Femur (tissue), 1 donor: Measurements from ENCODE around the gene PREB.
"Not testable (repeated sequence)": the region's sequence is repeated elsewhere in the genome, so short reads cannot be mapped to it uniquely, and the experiment has no call there.

Experiments
- DNase-seq: peaks from one replicate; pipeline ENCODE4 v3.0.0-alpha.2; 2017

Gene PREB

DNA sequence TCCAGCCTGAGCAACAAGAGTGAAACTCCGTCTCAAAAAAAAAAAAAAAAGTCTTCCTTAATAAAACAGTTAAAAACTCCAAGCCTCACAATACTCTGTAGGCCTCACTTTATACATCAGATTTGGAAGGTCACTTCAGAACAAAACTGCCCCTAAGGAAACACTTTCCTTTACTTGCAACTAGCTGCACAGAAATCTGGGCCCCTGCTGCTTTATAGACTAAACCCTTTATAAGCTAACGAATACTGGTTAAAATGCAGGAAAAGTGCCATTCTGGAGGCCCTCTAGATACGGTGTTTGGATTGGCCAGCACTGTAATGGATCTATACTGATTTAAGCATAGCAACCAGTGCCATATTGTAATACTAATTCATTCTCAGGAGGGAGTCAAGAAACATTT, 9.3 kb downstream of the PREB start:
- no peak for DNase-seq

- DNase-seq, result peak; percentile 49
Measured at GRCh38 chr2:27123302-27124150, 10.9 kb downstream of the PREB start, which contains the start of gene ABHD1. ABHD1 (plus strand) TSS chr2:27123815; CDS start chr2:27123949, 134 bp downstream.

- no peak for DNase-seq
Measured at GRCh38 chr2:27122791-27123190, 11.6 kb downstream of the PREB start.

- DNase-seq, result no peak
Measured at GRCh38 chr2:27121906-27122305, 12.5 kb downstream of the PREB start.

DNA sequence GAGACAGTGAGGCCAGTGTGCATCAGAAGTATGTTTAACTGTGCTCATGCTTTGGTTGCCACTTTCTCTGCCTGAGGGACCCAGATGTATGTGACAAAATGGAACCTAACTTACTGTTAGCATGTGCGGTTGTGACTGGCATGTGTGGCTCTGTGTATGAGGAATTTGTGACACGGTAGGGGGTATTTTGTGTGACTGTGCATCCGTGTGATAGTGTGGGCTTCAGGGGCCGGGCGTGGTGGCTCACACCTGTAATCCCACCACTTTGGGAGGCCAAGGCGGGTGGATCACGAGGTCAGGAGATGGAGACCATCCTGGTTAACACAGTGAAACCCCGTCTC, 15.1 kb downstream of the PREB start:
- DNase-seq, result not testable (repeated sequence)

DNA sequence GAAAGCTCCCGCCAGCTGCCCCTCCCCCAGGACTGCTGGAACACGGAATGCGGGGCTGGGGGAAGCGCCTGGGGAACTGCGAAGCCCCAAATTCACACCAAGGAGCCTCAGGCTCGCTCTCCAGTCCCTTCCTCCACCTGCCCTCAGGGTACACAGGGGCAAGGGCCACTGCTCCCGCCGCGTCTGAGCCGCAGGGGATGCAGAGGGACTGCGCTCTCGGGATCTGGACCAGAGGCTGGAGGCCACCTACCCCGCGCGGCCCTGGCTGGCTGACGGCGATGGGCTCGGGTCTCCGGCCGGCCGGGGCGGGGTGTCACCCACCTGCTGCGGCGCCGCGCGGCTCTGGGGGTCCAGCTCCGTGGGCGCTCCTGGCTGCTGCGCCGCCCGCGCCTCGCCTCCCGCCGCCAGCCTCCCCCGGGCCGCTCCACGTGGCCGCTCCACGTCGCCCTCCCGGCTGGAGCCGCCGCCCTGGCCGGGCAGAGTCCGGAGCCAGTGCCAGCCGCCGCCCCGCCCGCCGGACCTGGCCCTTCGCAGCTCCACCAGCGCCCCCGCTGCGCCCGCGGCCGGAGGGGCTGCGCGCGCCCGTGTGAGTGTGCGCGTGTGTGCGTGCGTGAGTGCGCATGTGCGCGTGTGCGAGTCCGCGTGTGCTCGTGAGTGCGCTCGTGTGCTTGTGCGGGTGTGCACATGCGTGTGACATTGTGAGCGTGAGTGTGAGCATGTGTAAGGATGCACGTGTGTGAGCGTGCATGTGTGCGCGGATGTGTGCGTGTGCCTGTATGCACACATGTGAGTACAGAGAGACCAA, 15.7 kb downstream of the PREB start, which contains the start of gene CGREF1:
CGREF1 (minus strand) TSS at position 604 of the 805 bp plus-strand sequence. CDS start 14,762 bp downstream, outside the sequence.
- no peak for DNase-seq

DNA sequence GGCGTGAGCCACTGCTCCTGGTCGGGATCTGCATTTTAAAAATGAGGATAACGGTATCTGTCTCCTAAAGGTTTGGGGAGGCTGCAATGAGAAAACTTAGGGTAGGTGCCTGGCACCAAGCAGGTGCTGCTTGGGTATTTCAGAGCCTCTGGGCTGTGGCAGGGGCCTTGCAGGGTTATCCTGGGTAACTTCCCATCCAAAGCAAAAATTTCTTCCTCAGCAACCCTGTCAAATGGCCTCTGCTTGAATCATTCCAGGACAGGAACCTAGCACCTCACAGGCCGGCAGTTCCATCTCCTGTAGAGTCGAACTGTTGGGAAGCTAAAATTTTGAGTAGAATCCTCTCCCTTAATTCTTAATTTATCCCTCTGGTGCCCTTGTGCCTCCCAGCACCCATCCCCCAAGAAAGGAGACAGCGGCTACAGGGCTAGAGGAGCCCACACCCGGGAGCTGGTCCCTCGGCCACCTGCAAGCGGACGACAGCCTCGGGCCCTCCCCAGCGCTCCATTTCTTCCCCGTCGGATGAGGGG, 16.4 kb downstream of the PREB start:
- DNase-seq, result no peak

GRCh38 chr2:27115519-27115918, 18.9 kb downstream of the PREB start:
- DNase-seq, result no peak

GRCh38 chr2:27111392-27112078, 22.9 kb downstream of the PREB start:
- DNase-seq, result not testable (repeated sequence)

DNA sequence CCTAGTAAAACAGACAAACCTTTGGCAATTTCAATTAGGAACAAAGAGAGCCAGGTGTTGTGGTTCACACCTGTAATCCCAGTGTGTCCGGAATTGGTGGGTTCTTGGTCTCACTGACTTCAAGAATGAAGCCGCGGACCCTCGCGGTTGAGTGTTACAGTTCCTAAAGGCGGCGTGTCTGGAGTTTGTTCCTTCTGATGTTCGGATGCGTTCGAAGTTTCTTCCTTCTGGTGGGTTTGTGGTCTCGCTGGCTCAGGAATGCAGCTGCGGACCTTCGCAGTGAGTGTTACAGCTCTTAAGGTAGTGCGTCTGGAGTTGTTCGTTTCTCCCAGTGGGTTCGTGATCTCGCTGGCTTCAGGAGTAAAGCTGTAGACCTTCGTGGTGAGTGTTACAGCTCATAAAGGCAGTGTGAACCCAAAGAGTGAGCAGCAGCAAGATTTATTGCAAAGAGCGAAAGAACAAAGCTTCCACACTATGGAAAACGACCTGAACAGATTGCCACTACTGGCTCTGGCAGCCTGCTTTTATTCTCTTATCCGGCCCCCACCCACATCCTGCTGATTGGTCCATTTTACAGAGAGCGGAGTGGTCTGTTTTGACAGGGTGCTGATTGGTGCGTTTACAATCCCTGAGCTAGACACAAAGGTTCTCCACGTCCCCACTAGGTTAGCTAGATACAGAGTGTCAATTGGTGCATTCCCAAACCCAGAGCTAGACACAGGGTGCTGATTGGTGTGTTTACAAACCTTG, 23.7 kb downstream of the PREB start:
- not testable (repeated sequence) for DNase-seq

GRCh38 chr2:27109083-27109482, 25.4 kb downstream of the PREB start:
- DNase-seq, result no peak

- DNase-seq, result no peak
Measured at GRCh38 chr2:27108221-27108620, 26.2 kb downstream of the PREB start.

- DNase-seq, result no peak
Measured at GRCh38 chr2:27105981-27106380, 28.5 kb downstream of the PREB start.

DNA sequence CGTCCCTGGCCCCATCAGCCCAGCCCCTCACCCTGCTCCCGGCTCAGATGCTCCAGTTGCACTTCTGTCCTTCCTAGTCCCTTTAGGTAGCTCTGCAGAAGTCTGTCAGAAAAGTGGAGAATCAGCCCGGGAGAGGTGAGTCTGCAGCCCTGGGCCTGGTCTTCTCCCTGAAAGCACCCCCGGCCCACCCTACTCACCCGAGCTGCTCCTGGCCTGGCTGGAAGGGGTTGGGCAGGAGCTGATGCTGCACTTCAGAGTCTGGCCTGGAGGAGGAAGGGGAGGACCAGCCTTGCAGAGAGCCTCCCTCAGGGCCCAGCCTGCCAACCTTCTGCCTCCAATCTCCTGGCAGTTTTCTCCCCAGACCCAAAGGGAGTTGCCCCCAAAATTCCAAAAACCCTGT, 32.1 kb downstream of the PREB start:
- no peak for DNase-seq

DNA sequence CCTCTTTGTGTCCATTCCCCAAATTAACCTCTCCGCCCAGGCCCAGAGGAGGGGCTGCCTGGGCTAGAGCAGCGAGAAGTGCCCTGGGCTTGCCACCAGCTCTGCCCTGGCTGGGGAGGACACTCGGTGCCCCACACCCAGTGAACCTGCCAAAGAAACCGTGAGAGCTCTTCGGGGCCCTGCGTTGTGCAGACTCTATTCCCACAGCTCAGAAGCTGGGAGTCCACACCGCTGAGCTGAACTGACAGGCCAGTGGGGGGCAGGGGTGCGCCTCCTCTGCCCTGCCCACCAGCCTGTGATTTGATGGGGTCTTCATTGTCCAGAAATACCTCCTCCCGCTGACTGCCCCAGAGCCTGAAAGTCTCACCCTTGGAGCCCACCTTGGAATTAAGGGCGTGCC, 34.4 kb downstream of the PREB start:
- DNase-seq, result no peak

DNA sequence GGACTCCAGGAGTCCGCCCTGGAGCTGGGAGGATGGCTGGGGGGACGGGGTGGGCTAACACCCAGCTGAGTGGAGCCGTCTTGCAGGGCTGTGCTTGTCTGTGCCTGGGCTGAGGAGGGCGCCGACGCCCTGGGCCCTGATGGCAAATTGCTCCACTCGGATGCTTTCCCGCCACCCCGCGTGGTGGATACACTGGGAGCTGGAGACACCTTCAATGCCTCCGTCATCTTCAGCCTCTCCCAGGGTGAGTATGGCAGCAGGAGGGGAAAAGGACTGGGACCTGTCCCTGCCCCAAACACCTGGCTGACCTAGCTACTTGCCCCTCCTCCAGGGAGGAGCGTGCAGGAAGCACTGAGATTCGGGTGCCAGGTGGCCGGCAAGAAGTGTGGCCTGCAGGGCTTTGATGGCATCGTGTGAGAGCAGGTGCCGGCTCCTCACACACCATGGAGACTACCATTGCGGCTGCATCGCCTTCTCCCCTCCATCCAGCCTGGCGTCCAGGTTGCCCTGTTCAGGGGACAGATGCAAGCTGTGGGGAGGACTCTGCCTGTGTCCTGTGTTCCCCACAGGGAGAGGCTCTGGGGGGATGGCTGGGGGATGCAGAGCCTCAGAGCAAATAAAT, 35.0 kb downstream of the PREB start:
- no peak for DNase-seq

- no peak for DNase-seq
Measured at GRCh38 chr2:27097341-27097740, 37.1 kb downstream of the PREB start.

DNA sequence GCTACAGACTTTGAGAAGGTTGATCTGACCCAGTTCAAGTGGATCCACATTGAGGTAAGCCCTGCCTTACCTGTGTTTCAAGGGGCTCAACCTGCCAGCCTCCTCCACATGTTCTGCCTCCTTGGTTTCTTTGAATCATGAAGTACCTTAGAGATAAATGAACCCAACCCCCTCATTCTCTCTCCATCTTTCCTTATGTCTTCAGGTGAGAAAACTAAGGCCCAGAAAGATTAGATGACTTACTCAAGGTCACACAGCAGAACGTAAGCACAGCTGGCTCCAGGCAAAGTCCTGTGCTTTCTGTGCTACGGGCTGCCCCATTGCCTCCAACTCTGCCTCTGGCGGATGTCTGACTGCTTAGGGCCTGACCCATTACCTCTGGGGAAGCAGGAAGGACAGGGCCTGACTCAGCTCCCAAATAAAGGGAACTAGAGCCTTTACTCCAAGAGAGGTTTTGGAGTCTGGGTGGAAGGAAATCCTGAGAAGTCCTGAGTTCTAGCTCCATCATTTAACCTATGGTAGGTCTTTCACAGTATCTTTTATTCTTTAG, 37.6 kb downstream of the PREB start:
- DNase-seq, result no peak

GRCh38 chr2:27095745-27096651, 38.4 kb downstream of the PREB start:
- peak; percentile 75 for DNase-seq

DNA sequence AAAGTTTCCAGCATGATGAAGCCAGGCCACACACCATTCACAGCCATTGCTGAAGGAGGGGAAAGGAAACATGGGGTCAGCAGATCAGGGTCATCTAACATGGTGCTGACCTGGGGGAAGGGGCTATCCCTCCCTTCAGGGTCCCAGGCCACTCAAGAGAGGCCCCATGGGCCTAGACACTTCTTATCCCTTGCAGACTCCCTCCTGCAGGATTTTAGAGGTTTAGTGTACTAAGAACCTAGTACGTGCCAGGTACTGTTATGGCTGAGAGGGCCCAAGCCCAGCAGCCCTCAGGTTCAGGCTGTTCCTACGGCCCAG, 39.0 kb downstream of the PREB start:
- DNase-seq, result no peak
